HG03196 (cell line): ENCODE results near the gene GATAD2B.
A peak's percentile ranks its signal among the peaks of the same experiment; 100 is the strongest.
"Not testable (repeated sequence)": the region's sequence is repeated elsewhere in the genome, so short reads cannot be mapped to it uniquely, and the experiment has no call there.

ENCODE experiments used
- ATAC-seq: cut with Tn5 transposase; IDR thresholded peaks from one replicate; pipeline ENCODE4 v1.9.1; 2021; ENCODE audit not compliant: unreplicated experiment

Gene GATAD2B

DNA sequence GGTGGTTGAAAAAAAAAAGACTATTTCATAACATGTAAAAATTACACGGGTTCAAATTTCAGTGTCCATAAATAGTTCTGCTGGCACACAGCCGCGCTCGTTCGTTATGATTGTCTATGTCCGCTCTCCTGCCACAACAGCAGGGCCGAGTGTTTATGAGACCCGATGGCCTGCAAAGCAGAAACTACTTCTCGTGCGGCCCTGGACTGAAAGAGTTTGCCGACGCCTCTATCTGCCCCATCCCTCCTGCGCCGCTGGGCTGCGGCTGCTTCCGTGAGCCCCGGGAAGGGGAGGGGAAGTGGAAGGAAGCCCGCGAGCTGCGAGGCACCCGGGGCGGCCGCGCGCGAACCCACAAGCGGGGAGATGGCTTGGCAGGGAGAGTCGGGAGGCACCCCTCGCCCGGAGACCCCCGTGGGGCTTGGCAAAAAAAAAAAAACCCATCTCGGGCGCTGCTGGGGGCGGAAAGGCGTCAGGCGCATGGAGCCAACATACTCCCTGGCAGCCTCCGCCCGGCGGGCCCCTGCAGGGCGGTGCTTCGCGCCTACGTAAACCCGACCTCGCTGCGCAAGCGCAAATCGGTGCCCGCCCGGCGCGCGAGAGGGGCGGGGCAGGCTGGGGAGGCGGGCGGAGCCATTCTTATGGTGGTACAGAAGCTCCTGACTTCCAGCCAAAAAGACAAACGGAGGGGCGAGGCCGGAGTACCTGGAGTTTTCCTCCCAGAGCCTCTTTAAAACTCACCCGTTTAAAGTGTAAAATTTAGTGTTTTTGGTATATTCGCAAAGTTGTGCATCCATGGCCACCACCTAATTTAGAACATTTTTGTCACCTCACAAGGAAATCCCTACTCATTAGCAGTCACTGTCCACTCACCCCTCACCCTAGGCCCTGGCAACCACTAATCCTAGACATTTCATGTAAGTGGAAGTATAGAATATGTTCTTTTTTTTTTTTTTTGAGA is 139.3 kb downstream of the GATAD2B start:
- ATAC-seq, result peak; percentile 80

DNA sequence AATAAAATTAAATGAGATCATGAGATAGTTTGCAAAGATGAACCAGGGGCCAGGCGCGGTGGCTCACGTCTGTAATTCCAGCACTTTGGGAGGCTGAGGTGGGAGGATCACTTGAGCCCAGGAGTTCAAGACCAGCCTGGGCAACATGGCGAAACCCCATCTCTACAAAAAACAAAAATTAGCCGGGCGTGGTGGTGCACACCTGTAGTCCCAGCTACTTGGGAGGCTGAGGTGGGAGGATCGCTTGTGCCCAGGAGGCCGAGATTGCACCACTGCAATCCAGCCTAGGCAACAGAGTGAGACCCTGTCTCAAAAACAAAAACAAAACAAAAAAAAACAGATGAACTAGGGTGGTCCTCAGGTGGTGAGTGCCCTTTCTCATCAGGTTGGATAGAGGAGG is 140.1 kb downstream of the GATAD2B start:
- not testable (repeated sequence) for ATAC-seq

GRCh38 chr1:153780551-153780950 is 142.2 kb downstream of the GATAD2B start:
- ATAC-seq, result no peak

- ATAC-seq, result no peak
Observed at GRCh38 chr1:153779781-153780541, 142.8 kb downstream of the GATAD2B start.

- ATAC-seq, result no peak
Observed at GRCh38 chr1:153778824-153779519, 143.8 kb downstream of the GATAD2B start.

GRCh38 chr1:153778051-153778823 is 144.5 kb downstream of the GATAD2B start:
- ATAC-seq, result no peak

DNA sequence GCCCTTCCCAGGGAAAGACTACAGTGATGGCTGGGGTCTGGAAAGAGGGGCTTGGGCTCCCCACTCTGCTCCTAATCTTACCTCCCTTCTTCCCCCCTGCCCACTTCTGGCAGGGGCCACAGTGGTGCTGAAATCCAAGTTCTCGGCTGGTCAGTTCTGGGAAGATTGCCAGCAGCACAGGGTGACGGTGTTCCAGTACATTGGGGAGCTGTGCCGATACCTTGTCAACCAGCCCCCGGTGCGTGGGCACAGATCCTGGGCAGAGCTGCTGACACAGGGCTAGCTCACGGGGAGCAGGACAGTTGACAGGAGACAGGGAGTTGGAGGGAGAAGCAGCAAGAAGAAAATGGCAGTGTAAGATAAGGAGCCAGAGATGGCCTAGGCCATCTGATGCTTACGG is 145.1 kb downstream of the GATAD2B start:
- no peak for ATAC-seq

- ATAC-seq, result no peak
Observed at GRCh38 chr1:153776845-153777370, 145.9 kb downstream of the GATAD2B start.

GRCh38 chr1:153776352-153776751 is 146.4 kb downstream of the GATAD2B start:
- ATAC-seq, result no peak

GRCh38 chr1:153775458-153776327 is 147.1 kb downstream of the GATAD2B start:
- ATAC-seq, result peak; percentile 45

GRCh38 chr1:153774780-153775457 is 147.9 kb downstream of the GATAD2B start, which contains the start of gene SLC27A3:
Gene SLC27A3 (plus strand): TSS chr1:153775407. CDS start chr1:153775498, 91 bp downstream.
- peak; percentile 5 for ATAC-seq

DNA sequence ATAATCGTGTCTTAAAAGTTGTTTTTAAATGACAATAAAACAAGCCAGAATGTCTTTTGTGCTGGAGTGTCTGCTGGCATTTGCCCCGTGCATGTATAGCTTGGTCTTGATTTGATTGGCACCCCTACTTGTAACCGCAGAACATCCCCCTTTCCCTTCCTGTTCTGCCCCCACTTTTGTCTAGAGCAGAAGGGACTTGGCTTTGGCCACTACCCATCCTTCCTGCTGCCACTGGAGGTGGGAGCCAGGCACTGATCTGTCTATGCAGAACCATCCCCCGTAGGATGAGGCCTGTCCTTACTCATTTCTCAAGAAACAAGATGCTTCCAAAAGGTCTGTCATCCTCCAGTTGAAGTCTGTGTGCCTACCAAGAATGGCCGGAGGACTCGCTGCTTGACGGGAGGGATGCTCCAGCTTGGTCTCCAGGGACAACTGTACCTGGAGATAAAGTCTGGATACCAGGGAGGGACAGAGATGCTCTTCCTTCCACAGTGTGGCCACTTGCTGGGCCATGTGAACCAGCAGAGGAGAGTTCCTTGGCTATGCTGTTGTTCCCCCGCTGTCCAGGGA is 148.7 kb downstream of the GATAD2B start:
- no peak for ATAC-seq

DNA sequence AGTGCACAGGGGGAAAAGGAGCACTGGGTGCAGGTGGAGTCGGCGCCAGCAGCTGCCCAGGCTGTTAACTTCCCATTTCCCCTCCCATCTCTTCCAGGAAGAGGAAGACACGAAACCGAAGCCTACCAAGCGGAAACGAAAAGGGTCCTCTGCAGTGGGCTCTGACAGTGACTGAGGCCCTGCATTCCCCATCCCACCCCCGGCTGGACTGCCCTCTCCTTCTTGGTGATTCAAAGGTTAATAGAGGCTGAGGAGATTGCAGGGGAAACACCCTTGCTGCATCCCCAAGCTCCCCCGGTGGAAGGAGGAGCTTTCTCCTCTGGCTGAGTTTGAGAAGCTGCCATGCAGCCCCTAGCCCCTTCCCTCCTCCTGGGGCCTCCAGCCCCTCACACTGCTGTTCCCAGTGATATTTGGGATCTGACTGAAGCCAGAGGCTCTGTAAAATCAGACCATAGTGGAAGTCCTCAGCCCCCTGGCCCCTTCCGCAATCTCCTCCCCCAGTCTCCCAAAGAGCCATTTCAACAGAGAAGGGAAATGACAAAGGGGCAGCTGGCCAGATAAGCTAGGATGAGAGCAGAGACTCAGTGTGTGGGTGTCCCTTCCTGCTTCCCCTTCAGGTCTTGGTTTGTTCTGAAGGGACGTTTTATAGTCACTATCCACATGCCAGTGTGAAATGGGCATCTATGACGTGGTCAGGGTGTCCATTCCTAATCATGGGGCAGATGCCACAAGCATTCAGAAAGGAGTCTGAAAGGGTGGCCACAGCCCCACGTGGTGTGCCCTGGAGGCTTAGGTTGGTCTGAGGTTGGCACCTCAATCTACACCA is 149.5 kb downstream of the GATAD2B start:
- ATAC-seq, result no peak

DNA sequence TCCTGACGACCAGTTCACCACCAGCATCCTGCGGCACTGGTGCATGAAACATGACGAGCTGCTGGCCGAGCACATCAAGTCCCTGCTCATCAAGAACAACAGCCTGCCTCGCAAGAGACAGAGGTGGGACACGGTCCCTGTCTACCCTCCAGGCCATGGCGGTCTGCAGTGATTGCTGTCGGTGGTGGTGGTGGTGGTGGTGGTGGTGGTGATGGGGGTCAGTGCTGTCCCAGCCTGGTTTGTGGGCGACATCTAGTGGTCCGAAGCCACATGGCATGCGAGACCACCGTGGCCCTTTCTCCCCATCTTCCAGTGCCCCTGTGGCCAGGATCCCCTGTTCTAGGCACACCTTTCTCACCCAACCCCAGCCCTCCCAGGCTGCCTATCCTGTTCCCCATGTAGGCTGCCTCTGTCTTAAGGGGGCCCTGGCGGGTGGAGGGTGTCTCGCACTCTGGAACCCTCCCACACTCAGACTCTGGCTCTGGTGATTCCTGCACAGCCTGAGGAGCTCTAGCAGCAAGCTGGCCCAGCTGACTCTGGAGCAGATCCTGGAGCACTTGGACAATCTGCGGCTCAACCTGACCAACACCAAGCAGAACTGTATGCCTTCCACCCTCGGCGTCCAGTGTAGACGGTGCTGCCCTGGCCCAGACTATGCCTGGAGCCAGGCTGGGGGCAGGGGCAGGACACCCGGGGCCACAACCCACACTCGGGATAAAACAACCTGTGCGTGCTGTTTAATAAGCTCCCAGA is 150.8 kb downstream of the GATAD2B start:
- ATAC-seq, result no peak

DNA sequence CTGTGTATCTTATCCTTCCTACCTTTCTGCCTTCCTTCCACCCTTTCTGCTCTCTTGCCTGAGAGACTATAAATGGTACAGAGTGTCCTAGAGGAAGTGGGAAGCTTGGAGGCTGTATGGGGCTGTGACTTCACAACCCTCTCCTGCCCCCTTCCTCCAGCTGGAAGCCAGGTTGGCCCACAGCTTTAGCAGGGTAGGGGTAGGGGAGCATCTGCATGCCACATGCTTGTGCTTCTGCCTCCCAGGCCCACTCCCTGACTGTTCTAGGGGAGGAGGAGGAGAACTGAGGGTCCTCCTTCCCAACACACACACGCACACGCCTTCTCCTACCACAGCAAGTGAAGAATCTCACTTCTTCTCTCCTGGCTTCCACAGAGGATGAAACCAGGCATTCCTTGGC is 151.5 kb downstream of the GATAD2B start:
- no peak for ATAC-seq

DNA sequence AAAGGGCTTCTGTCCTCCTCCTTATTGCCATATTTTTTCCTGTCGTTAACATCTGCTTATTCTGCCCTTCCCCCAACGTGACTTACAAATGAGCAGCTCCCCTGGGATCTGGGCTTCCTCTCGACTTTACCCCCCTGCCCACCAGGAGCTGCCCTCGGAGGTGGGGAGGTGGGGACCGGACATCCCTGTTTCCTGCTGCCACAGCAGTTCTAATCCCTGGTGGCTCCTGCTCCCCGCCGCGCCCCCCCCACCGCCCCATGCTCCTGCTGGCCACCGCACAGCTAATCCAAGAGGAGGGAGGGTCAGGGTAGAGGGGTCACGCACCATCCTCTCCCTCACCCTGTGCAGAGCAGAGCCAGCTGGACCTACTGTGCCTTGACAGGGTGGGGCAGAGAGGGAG is 152.0 kb downstream of the GATAD2B start:
- no peak for ATAC-seq

DNA sequence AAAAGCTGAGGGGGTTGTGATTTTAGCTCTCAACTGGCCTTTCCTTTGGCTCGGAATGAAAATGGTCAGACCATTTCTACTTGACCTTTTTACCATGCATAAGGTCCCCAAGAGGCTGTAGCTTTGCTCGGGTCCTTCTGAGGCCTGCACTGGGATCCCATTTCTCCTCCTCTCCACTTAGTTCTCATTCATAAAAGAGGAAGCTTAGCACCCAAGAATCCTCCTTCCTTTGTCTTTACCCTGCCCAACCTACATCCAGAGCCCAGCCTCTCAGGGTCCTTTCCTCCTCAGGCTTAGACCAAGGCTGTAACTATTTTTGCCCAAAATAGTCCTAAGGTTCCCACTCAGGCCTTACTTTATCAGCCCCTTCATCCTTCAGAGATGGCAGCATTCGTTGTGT is 153.6 kb downstream of the GATAD2B start:
- ATAC-seq, result no peak
